Activated CD8-positive, alpha-beta memory T cell treated with anti-CD3 and anti-CD28 coated beads, Interleukin-2, amount 50 U/mL, for 24 hours (primary cell): Measurements from ENCODE around the gene SLC8A2.
"Not testable (repeated sequence)": the region's sequence is repeated elsewhere in the genome, so short reads cannot be mapped to it uniquely, and the experiment has no call there.

Experiments used
- DNase-seq: peaks from one replicate; pipeline ENCODE4 v3.0.0-alpha.2; 2020; ENCODE audit errors: extremely low read depth

SLC8A2 gene

DNA sequence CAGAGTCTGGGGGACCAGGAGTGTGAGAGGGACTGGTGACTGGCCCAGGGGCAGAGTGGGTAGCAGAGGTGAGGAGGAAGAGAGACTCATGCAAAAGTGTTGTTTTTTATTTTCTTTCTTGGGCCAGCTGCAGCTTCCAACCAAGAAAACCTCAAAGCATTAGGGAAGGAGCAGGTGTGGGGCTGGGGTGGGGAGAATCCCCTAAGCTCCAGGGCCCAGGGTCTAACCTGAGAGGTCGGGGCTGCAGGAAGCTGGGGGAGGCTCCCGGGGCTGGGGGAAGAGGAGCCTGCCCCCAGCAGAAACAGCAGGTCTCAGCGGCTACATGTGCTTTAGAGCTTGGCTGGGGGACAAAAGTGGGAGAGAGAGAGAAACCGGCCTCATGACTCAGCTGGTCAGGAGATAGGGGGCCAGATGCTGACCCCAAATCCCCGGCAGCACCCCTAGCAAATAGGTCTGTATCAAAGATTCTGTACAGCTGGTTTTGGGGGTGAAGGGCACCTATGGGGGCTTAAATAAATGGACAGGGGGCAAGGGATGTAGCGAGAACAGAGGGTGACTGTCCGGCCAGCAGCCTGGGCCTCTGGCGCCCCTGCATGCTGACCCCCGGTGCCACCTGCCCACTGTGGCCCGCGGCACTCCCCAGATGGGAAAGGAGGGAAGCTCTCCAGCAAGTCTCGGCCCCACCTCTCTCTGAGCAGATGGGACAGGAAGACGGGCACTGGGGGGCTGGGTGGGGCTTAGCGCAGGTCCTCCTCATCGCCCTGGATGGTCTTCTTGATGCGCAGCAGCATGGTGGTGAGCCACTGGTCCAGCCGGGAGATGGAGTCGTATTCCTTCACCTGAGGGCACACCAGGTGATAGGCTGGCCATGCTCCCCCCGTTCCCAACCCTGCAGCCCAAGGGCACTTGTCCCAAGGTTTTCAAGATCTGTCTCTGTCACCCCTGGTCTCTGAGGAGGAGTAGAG, 16.1 kb upstream of the SLC8A2 start:
- no peak for DNase-seq

DNA sequence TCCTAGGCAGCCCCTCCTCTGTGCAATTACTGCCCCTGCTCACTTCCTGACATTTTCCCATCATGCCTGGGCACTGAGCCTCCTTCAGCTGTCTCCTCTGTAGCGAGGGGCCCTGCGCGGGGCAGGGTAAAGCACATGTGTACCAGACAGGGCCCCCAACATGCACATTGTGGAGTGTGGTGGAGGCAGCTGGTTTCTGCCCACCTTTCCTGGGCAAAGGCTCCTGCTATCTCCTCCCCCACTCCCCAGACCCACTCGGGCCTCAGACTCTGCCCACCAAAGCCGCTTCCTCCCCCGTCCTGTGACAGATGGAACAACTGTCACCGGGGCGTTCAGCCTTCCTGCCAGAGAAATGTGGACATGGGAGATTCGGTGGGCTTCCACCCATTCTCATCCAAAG, 15.2 kb upstream of the SLC8A2 start:
- no peak for DNase-seq

DNA sequence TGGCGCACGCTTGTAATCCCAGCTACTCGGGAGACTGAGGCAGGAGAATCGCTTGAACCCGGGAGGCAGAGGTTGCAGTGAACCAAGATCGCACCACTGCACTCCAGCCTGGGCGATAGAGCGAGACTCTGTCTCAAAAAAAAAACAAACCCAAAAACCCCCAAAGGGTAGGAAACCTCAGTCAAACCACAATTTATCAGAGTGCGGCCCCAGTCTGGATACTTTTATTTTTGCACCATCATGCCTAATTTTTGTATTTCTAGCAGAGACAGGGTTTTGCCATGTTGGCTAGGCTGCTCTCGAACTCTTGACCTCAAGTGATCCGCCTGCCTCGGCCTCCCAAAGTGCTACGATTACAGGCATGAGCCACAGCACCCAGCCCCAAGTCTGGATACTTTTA, 14.5 kb upstream of the SLC8A2 start:
- DNase-seq, result not testable (repeated sequence)

DNA sequence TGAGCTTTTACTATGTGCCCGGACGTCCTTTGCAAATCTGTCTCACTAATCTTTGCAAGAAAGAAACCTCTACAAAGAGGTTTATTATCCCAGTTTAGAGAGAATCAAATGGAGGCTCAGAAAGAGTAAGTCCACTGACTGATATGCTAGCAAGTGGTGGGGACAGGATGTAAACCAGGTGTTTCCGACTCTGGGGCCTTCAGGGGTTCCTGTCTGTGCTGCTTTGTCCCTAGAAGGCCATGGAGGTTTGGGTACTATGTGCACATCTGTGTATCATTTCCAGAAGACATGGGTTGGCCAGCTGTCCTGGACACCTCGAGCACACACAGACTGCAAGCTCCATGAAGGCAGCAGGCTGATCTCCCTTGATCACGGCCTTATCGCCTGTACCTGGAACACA, 13.5 kb upstream of the SLC8A2 start:
- DNase-seq, result no peak

DNA sequence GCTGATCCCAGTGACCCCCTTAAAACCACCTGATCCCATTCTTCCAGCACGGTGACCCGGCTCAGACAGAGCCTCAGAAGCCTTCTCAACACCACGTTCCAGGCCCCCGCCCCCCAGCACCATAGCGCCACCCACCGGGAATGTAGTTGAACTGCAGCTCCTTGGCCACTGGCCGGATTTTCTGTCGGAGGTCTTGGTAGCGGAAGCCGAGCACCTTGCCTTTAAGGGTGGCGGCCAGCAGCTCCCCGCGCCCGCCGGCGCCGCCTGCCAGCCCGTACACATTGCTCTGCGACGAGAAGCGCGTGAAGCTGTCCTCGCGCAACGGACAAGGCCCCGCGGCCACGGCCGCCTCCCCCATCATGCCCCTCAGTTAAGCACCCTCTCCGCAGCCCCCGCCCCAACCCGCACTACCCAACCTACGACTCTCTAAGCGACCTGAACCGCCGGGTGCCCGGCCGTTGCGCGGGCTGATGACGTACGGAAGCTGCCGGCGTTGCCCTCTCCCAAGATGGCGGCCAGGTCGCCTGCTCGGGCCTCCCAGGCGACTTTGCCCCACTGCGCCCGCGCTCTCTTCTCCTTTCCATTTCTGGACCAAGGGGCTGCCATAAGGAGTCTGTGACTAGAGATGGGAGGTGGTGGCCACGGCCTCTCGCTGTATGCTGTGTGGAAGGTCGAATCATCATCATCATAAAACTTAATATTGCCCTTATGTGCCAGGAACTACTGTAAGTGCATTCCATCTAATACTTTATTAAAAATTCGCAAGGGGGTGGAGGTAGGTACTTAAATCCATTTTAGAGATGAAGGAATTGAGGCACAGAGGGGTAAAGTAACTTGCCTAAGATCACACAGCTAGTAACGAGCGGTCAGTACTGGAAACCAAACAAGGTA, 12.4 kb upstream of the SLC8A2 start, which contains the start of gene KPTN:
Gene KPTN (minus strand): TSS at position 420 of the 891 bp plus-strand sequence. CDS start 59 bp downstream, at position 361.
- peak; percentile 67 for DNase-seq

DNA sequence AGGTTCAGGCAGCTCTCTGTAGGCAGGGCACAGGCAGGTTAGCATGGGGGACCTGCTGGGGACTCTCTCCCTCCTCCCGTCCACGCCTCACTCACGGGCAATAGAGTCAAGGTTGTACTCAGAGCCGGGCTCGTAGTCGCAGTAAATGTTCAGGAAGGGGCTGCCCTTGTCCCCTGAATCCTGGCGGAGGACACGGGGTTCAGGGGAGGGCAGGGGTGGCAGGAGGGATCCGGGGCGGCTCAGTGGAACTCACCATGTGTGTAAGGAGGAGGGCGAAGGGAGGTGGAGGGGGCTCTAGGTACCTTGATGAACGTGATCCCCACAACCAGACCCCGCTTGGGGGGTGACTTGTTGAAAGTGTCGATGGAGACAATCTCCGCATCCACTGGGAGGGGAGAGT, 11.5 kb upstream of the SLC8A2 start:
- no peak for DNase-seq

DNA sequence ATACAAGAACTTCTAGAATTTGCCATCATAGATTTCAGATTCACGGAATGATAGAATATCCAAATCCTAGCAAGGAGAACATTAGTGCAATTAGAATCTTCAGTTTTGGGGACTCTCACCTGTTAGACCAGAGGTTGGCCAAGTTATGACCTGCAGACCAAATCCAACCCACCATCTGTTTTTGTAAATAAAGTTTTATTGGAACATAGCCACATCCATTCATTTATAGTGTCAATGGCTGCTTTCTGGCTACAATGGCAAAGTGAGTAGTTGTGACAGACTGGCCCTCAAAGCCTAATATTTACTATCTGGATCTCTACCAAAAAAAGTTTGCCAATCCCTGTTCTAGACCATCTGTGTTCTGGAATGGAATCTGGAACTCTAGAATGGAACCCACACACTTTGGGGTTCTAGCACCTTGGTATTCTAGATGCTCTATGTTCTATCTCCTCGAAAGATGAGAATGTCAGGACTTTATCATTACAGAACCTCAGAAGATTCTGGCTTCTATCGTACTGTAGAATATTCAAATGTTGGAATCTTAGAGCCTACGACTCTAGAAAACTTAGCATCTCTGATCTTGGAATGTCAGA, 9.9 kb upstream of the SLC8A2 start:
- DNase-seq, result no peak

DNA sequence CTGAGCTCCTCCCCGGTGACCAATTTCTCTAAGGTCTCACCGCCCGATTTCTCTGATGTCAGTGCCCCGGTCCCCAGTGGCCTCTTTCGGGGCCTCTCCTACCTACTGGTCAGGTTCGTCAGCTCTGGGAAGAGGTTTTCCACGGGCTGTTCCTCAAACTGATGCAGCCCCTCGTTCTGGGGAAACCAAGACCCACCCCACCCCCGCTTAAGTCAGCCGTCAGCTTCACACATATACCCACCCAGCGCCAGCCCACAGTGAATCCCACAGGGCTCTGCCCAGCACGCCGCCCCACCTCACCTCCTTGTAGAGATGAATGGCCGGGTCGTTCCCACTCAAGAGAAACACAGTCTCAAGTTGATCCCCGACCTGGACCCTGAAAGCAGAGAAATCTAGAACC, 9.0 kb upstream of the SLC8A2 start:
- no peak for DNase-seq

DNA sequence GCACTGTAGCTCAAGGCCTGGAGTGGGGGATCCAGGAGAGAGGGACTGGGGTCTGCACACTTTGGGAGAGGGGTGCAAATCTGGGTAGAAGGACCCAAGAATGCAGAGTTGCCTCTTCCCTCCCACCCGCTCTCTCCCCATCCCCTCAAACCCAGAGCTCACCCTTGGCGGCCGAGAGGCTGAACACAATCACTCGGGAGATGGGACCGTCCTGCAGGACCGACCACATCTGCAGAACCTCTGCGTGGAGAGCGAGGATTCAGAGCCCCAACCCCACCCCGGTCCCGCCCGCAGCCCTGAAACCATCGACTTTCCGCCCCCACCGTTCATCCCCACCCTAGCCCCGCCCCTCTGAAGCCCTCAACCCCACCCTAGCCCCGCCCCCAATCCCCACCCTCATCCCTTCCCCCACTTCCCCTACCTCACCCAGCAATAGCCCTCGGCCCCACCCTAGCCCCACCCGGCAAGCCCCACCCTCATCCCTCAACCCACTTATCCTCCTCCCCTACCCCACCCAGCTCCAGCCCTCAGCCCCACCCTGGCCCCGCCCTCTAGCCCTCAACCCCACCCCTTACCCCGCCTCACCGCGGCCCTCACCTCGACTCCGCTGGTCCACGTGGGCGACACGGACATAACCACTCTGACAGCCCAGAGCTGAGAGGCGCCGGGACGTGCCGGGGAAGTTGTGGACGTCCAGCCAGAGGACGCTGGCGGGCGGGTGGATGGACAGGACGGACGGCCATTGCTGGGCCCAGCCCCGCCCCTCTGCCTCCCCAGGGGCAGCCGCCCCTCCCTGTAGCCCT, 8.2 kb upstream of the SLC8A2 start:
- DNase-seq, result no peak

DNA sequence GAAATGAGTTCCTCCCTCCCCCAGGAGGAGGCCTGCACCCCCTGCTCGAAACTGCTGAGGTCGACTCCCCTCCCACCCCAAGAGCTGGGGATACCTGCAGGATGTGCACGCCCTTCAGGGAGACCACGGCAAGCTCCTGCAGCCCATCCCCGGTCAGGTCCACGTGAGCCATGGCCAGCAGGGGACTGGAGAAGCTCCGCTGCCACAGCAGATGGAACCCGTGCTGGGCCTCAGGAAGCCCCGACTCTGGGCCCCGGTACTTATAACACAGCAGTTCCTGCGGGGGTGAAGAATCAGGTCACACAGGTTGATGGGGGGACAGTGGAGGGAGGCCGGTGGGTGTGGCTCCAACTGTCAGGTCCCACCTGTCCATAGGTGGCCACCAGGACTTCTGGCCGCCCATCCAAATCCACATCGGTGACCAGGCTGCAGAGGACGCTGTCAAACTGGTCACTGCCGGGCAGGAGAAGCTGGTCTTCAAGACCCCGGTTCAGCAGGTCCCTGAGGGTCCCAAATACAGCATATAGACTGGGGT, 4.8 kb upstream of the SLC8A2 start:
- no peak for DNase-seq

DNA sequence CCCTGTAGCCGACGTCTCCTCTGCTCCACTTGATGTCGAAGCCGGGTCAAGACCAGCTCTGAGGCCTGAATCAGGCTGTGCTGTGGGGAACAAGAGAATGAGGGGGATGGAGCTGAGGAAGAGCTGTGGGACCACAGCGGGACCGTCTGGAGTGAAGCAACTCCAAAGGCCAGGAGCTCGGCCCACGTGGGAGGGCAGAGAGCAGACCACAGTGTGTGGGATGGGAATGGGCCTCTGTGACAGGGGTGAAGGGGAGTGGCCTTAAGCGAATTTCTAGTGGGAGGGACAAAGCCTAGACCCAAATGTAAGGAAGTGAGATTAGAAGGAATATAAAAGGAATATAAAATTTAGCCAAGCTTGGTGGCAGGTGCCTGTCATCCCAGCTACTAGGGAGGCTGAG, 3.8 kb upstream of the SLC8A2 start:
- no peak for DNase-seq

DNA sequence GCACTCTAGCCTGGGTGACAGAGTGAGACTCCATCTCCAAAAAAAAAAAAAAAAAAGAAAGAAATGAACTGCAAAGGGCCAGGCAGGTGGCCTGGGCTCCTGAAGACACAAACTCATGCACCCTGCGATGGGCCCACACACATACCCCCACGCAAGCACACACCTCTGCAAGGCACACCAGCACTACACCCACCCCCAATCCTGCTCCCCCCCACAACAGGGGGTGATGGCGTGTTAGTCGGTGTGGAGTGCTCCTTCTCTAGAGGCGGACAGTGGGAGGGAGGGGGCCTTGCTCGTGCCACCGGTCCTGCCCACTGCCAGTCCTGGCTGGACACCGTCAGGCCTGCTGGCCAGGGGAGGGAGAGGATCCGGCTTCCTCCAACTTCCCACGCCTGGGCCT, 1.6 kb upstream of the SLC8A2 start:
- DNase-seq, result no peak

DNA sequence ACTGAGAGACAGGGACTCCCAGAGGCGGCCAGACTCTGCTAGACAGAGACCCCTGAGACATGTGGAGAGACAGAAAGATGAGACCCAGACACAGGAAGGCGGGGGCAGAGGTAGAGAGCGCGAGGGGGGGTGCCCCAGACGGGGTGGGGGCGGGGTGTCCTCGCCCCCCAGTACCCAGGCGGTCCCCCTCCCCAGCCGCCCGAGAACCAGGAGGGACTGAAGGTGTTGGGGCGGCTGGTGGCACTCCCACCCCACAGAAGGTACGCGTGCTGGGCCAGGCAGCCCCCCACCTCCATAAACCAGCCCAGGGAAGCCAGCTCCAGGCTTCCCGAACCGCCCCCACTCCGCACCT, 336 bp downstream of the SLC8A2 start:
- no peak for DNase-seq

DNA sequence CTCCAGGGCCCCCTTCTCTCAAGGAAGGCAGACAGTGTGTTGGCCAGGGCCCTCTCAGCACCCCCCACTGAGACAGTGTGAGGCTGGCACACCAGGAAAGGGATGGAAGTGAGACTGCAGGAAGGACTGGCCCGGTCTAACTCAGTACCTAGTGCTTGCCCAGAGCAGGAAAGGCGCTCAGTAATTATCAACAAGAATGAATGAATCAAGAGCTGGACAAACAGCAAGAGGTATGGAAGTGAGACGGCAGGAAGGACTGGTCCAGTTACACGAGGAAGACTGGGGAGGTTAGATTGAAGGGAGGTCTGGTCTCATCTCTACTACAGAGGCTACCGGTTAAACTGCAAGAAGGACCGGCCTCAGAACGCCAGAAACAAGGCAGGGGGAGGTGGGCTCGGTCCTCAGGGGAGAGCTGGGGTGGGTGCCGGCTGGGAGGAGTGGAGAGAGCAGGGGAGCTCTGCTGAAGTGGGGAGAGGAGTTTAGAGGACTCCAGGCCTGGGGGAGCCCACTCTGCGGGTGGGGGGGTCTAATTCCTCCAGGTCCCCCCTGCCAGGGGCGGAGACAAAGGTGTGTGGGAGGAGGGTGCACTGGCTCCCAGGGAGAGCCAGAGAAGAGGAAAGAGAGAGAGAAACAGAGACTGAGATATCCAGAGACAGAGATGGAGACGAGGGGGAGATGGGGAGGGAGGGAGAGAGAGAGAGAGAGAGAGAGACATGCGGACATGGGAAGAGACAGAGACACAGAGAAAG, 1.1 kb downstream of the SLC8A2 start:
- no peak for DNase-seq

DNA sequence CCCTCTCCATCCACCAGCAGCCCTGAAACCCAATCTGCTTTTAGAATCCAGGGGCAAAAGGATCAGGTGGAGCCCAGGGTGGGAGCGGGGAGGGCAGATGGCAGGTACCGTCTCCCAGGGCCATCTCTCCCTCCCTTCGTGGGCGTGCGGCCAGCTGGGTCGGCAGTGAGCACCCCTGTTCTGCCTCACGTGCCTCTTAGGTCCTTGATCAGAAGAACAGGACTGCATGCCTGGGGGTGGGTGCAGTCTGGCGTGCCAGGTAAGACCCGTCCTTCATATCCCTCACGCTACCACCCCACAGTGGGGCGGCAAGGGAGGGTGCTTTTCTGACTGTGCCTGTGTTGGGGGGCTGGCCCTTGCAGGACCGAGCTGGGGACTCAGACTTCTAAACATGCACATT, 2.0 kb downstream of the SLC8A2 start:
- DNase-seq, result no peak

DNA sequence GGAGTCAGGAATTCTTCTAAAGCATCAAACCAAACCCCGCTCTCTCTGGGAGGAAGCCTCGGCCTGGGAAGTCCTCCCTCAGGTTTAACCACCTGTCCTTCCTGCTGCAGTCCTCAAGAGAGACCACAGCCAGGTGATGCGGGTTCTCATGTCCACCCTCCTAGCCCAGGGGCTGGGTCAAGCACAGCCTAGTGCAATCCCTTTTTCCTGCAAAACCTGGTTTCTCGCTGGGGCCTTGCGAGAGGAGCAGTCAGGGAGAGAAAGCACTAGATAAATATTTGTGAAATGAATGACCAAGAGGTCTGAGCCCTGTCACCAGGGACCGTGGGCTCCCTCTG, 2.4 kb downstream of the SLC8A2 start:
- DNase-seq, result no peak

DNA sequence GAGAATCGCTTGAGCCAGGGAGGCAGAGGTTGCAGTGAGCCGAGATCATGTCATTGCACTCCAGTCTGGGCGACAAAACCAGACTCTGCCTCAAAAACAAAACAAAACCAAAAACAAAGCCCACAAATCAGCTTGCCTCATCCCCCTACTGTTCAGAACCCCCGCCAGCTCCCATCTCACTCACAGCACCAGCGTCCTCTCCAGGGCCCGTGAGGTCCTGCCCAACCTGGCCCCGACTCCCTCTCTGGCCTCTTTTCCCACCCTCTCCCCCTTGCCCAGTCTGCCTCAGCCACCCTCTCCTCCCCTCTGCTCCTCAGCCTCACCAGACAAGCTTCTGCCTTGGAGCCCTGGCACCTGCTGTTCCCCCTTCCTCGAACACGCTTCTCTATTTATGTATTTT, 3.8 kb downstream of the SLC8A2 start:
- DNase-seq, result no peak

DNA sequence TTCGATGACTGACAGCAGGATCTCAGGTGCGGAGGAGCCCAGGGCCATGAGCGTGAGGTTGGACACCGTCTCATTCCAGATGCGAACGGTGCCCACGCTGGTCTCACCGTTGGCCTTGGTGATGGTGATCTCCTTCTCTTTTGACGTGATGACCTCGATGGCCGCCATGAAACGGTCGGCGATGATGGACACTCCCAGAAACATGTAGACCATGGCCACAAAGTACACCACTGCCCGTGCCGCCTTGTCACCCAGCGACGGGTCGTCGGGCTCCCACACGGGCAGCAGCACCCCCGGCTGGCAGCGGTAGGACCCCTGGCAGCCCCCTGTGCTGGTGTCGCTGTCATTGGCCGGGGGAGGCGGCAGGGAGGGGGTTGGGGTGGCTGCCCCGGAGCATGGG, 5.7 kb downstream of the SLC8A2 start:
- no peak for DNase-seq

DNA sequence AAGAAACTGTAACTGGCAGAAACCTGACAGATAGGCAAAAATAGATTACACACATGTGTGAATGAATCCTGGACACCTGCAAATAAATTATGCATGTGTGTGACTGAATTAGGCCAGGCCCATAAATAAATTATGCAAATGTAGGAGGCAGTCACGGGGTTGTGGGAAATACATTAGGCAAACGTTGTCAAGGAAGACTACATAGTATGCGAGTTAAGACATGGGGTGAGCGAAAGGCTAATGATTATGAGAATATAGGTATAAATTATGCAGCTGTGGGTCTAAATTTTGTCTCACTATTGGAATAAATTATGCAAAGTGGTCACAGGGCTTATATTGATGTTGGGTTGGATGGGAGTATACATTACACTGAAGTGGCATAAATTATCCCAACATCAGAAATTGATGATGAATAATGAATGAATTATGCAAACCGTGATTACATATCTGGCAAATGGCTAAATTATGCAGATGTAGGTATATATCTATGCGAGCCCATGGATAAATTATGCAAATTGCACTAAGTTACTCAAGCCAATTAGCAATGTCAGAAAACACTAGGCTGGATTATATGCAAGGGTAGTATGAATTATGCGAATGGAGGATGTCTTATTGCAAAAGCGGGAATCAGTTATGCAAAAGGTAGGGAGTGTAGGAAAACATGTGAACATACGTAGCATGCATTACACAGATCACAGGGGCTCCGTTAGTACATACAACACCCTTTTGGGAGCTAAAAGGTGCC, 6.8 kb downstream of the SLC8A2 start:
- DNase-seq, result no peak

DNA sequence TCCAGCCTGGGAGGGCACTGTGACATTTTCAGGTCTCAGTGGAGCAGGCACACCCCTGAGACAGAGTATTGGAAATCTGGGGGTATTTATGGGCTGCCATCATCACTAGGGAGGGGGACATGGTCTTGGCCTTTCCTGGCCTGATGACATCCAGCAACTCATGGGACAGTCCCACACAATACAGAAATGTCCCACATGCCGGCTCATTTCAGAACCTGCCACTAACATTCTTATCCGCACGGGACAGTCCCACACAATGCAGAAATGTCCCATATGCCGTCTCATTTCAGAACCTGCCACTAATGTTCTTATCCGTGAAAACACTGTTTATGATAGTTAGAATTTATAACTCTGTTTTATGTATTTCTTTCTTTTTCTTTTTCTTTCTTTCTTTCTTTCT, 9.8 kb downstream of the SLC8A2 start:
- DNase-seq, result no peak
